GM08714 (cell line): Measurements from ENCODE around the gene FTHL17.

ENCODE experiments used
- H3K4me3 ChIP-seq: fragments of 200-500 bp; sonication (Bioruptor generic); 2 replicates; pipeline ENCODE4 v1.5.1; 2014; ENCODE audit warnings: mild to moderate bottlenecking, low read length, inconsistent platforms
- ZNF274 ChIP-seq: IDR thresholded peaks from 2 replicates; pipeline ENCODE4 v1.6.1; 2012; ENCODE audit warnings: mild to moderate bottlenecking, low read depth, low read length

The FTHL17 gene

GRCh38 chrX:31061091-31061490 lies 10.8 kb downstream of the FTHL17 start:
- TF ChIP-seq ZNF274: no peak
- no peak overlapping the region for H3K4me3 ChIP-seq

- no peak for TF ChIP-seq ZNF274
- no peak overlapping the region for H3K4me3 ChIP-seq
Observed at GRCh38 chrX:31060016-31060415, 11.8 kb downstream of the FTHL17 start.

GRCh38 chrX:31058284-31058683 lies 13.6 kb downstream of the FTHL17 start:
- no peak overlapping the region for H3K4me3 ChIP-seq
- TF ChIP-seq ZNF274: no peak

- no peak overlapping the region for H3K4me3 ChIP-seq
Observed at GRCh38 chrX:31057691-31058090, 14.2 kb downstream of the FTHL17 start.

GRCh38 chrX:31057291-31057690 lies 14.6 kb downstream of the FTHL17 start:
- TF ChIP-seq ZNF274: no peak
- no peak overlapping the region for H3K4me3 ChIP-seq

More at GRCh38 chrX:31057691-31058090, 14.2 kb downstream of the FTHL17 start:
- no peak for TF ChIP-seq ZNF274

GRCh38 chrX:31053621-31054020 lies 18.2 kb downstream of the FTHL17 start:
- H3K4me3 ChIP-seq: no peak overlapping the region
- TF ChIP-seq ZNF274: no peak

GRCh38 chrX:31039327-31039711 lies 32.5 kb downstream of the FTHL17 start:
- H3K4me3 ChIP-seq: no peak overlapping the region
- TF ChIP-seq ZNF274: no peak

GRCh38 chrX:31038575-31039326 lies 33.1 kb downstream of the FTHL17 start:
- no peak for TF ChIP-seq ZNF274
- H3K4me3 ChIP-seq: no peak overlapping the region

- TF ChIP-seq ZNF274: no peak
- H3K4me3 ChIP-seq: no peak overlapping the region
Observed at GRCh38 chrX:31036895-31037294, 34.9 kb downstream of the FTHL17 start.

- no peak for TF ChIP-seq ZNF274
- H3K4me3 ChIP-seq: no peak overlapping the region
Observed at GRCh38 chrX:31027351-31027750, 44.5 kb downstream of the FTHL17 start.

- TF ChIP-seq ZNF274: no peak
- H3K4me3 ChIP-seq: no peak overlapping the region
Observed at GRCh38 chrX:31024866-31025265, 47.0 kb downstream of the FTHL17 start.

- no peak overlapping the region for H3K4me3 ChIP-seq
- no peak for TF ChIP-seq ZNF274
Observed at GRCh38 chrX:31021537-31021936, 50.3 kb downstream of the FTHL17 start.
